Smooth muscle cell (in vitro differentiated cells): ENCODE data around the gene ANKRD33. TPM values are rescaled to one million over a fixed set of nuclear protein-coding genes. Genes with fewer than 3 reads are reported as not detected.

ENCODE experiments used
- DNase-seq: peaks from one replicate; lab custom pipeline; 2025; ENCODE audit not compliant: unreplicated experiment; lab: John Stamatoyannopoulos, UW
- H2AFZ ChIP-seq: fragments of 200-600 bp; sonication (generic); 2 replicates; pipeline ENCODE4 v1.6.0; 2016; ENCODE audit warnings: antibody characterized with exemption, low read depth, mild to moderate bottlenecking
- H3F3A ChIP-seq: fragments of 200-600 bp; sonication (generic); 2 replicates; pipeline ENCODE4 v1.6.0; 2017; ENCODE audit warnings: antibody characterized with exemption, low read depth
- H3K27ac ChIP-seq: fragments of 200-600 bp; sonication (generic); 2 replicates; pipeline ENCODE4 v1.5.1; 2016; ENCODE audit warnings: low read depth, mild to moderate bottlenecking
- H3K27me3 ChIP-seq: fragments of 200-600 bp; sonication (generic); 2 replicates; pipeline ENCODE4 v1.6.1; 2016; ENCODE audit warnings: low read depth, mild to moderate bottlenecking
- H3K36me3 ChIP-seq: fragments of 200-600 bp; sonication (generic); 2 replicates; pipeline ENCODE4 v1.5.1; 2016; ENCODE audit warnings: low read depth
- H3K4me1 ChIP-seq: fragments of 200-600 bp; sonication (generic); 2 replicates; pipeline ENCODE4 v1.5.1; 2016; ENCODE audit warnings: low read depth
- H3K4me2 ChIP-seq: fragments of 200-600 bp; sonication (generic); 2 replicates; pipeline ENCODE4 v1.6.0; 2016; ENCODE audit warnings: mild to moderate bottlenecking
- H3K4me3 ChIP-seq: fragments of 200-600 bp; sonication (generic); 2 replicates; pipeline ENCODE4 v1.5.1; 2016; ENCODE audit warnings: mild to moderate bottlenecking
- H3K79me2 ChIP-seq: fragments of 200-600 bp; sonication (generic); 2 replicates; pipeline ENCODE4 v1.6.0; 2016; ENCODE audit warnings: low read depth, mild to moderate bottlenecking
- H3K9ac ChIP-seq: fragments of 200-600 bp; sonication (generic); 2 replicates; pipeline ENCODE4 v1.6.0; 2016; ENCODE audit warnings: low read depth
- H3K9me3 ChIP-seq: fragments of 200-600 bp; sonication (generic); replicated peaks from 2 replicates; pipeline ENCODE4 v1.5.1; 2016; ENCODE audit warnings: low read depth
- H4K20me1 ChIP-seq: fragments of 200-600 bp; sonication (generic); 2 replicates; pipeline ENCODE4 v1.6.0; 2016; ENCODE audit warnings: low read depth
- CTCF ChIP-seq: fragments of 200-600 bp; sonication (generic); IDR thresholded peaks from 2 replicates; pipeline ENCODE4 v1.5.1; 2017; ENCODE audit warnings: borderline replicate concordance, mild to moderate bottlenecking, antibody characterized with exemption; ENCODE audit not compliant: insufficient read depth, poor library complexity, severe bottlenecking
- WGBS: methylation state at CpG from one replicate; pipeline ENCODE4 v1.1.7; 2016; ENCODE audit warnings: low lambda C conversion rate; 5-methylcytosine and 5-hydroxymethylcytosine counted together
- polyA plus RNA-seq: library from polyadenylated mRNA; unstranded; fragments of >200 nt; fragmentation: Nextera tagmentation; extraction: Ambion mirVana; gene quantifications from 2 replicates; pipeline ENCODE4 v1.2.1, GENCODE V29; 2016
- total RNA-seq: library from RNA; depleted of rRNA; stranded (reverse); fragments of >200 nt; gene quantifications from 2 replicates; pipeline ENCODE4 v1.2.3, GENCODE V29; 2014

The ANKRD33 gene
- total and polyA plus RNA-seq, 2 experiments from 2014 or later: 1.3 TPM; not detected in 1

DNA sequence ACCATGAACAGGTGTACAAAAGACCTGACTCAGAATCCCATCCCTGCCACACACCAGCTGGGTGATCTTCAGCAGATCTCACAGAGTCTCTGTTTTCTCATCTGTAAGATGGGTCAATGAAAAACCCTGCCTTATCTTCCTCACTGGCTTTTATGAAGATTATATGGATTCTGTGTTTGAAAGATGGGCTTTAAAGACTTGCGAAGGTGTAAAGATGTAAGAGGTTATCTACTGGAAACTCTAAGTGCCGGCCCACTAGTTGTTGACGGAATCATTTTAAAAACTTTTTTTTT is 15.3 kb upstream of the ANKRD33 start:
- Histone ChIP-seq H3K79me2 (no peaks in the 10 kb centered on the region), H4K20me1 (no peaks in the 10 kb centered on the region), H3K4me3 (no peak overlapping the region), H3K9ac (no peak overlapping the region), H3K4me1 (peaks cover 21% of the 10 kb centered on the region), H3F3A (peaks cover 6% of the 10 kb centered on the region), H3K36me3 (no peaks in the 10 kb centered on the region), H2AFZ (no peak overlapping the region), H3K27me3 (no peaks in the 10 kb centered on the region), H3K9me3 (no peaks in the 10 kb centered on the region), H3K27ac (no peak overlapping the region), H3K4me2 (no peak overlapping the region)
- no peak for TF ChIP-seq CTCF
- DNase-seq: no peak
- WGBS: 94% methylated on average over 3 of the region's 3 CpGs

- Histone ChIP-seq H3K27me3 (no peaks in the 10 kb centered on the region), H2AFZ (no peak overlapping the region), H3K36me3 (no peaks in the 10 kb centered on the region), H4K20me1 (no peaks in the 10 kb centered on the region), H3K4me1 (peaks cover 21% of the 10 kb centered on the region), H3K9ac (no peak overlapping the region), H3K4me2 (no peak overlapping the region), H3K4me3 (no peak overlapping the region), H3K27ac (no peak overlapping the region), H3K9me3 (no peaks in the 10 kb centered on the region), H3F3A (peaks cover 3% of the 10 kb centered on the region), H3K79me2 (no peaks in the 10 kb centered on the region)
- TF ChIP-seq CTCF: no peak
- WGBS: 84% methylated on average over 8 of the region's 8 CpGs
- DNase-seq: no peak
Measured at GRCh38 chr12:51873251-51873994, 14.5 kb upstream of the ANKRD33 start.

GRCh38 chr12:51874000-51874399 is 13.9 kb upstream of the ANKRD33 start:
- Histone ChIP-seq H3K9ac (no peak overlapping the region), H4K20me1 (no peaks in the 10 kb centered on the region), H3K4me1 (peaks cover 15% of the 10 kb centered on the region), H3F3A (peaks cover 3% of the 10 kb centered on the region), H2AFZ (no peak overlapping the region), H3K4me3 (no peak overlapping the region), H3K27me3 (no peaks in the 10 kb centered on the region), H3K27ac (no peak overlapping the region), H3K9me3 (no peaks in the 10 kb centered on the region), H3K4me2 (no peak overlapping the region), H3K79me2 (no peaks in the 10 kb centered on the region), H3K36me3 (no peaks in the 10 kb centered on the region)
- DNase-seq: no peak
- 42% methylated on average over 8 of the region's 8 CpGs for WGBS
- TF ChIP-seq CTCF: no peak

DNA sequence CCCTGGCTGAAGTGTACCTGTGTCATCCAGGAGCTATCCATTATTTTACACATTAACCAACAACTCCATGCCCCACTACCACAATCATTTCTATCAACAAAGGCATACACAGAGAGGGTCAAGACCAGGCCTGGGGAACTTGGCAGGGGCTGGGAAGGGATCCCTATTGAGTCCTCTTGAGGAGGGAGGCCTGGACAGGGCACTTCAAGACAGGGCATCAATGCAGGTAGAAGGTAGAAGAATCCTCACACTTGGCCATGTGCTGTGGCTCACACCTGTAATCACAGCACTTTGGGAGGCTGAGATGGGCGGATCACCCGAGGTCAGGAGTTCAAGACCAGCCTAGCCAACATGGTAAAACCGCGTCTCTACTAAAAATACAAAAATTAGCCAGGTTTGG is 13.4 kb upstream of the ANKRD33 start:
- H3K4me3 ChIP-seq: no peak overlapping the region
- no peaks in the 10 kb centered on the region for H3K9me3 ChIP-seq
- TF ChIP-seq CTCF: no peak
- H3K9ac ChIP-seq: no peak overlapping the region
- no peak overlapping the region for H3K27ac ChIP-seq
- peaks cover 3% of the 10 kb centered on the region for H3F3A ChIP-seq
- H3K4me1 ChIP-seq: peaks cover 15% of the 10 kb centered on the region
- H3K79me2 ChIP-seq: no peaks in the 10 kb centered on the region
- no peaks in the 10 kb centered on the region for H3K36me3 ChIP-seq
- 94% methylated on average over 4 of the region's 4 CpGs for WGBS
- no peak for DNase-seq
- H4K20me1 ChIP-seq: no peaks in the 10 kb centered on the region
- no peak overlapping the region for H2AFZ ChIP-seq
- no peak overlapping the region for H3K4me2 ChIP-seq
- H3K27me3 ChIP-seq: no peaks in the 10 kb centered on the region
